GM18951 (cell line): ENCODE results near the gene SLC16A14.

ENCODE experiments used
- POLR2A ChIP-seq: IDR thresholded peaks from 4 replicates; pipeline ENCODE4 v1.6.1; 2011; ENCODE audit warnings: mild to moderate bottlenecking; ENCODE audit not compliant: insufficient read length, insufficient read depth; ENCODE audit errors: extremely low read depth
- in situ Hi-C: fragments of 300-500 bp; cut with MboI; formaldehyde crosslinking; loops from one replicate; pipeline ENCODE4 v1.12.0; 2022; ENCODE audit warnings: low sequenced_read_pairs, mixed read lengths, inconsistent platforms; ENCODE audit not compliant: unreplicated experiment

The SLC16A14 gene

GRCh38 chr2:230012267-230012884 lies 56.3 kb downstream of the SLC16A14 start:
- TF ChIP-seq POLR2A, result no peak
- in situ Hi-C loops, result loop anchor here (25.0 kb wide), 1 partner anchor 775 kb away; no protein-coding TSS in a partner anchor

- no peak for TF ChIP-seq POLR2A
- in situ Hi-C loops, result loop anchor here (25.0 kb wide), 1 partner anchor 776 kb away; no protein-coding TSS in a partner anchor
Observed at GRCh38 chr2:230011617-230012016, 57.1 kb downstream of the SLC16A14 start.

GRCh38 chr2:230010501-230010900 lies 58.2 kb downstream of the SLC16A14 start:
- in situ Hi-C loops, result loop anchor here (25.0 kb wide), 1 partner anchor 777 kb away; no protein-coding TSS in a partner anchor
- TF ChIP-seq POLR2A, result no peak

GRCh38 chr2:230008708-230009066 lies 60.0 kb downstream of the SLC16A14 start:
- in situ Hi-C loops, result loop anchor here (5.0 to 25.0 kb wide), 2 partner anchors 604 to 779 kb away; no protein-coding TSS in a partner anchor
- no peak for TF ChIP-seq POLR2A

GRCh38 chr2:230007931-230008707 lies 60.6 kb downstream of the SLC16A14 start:
- in situ Hi-C loops, result loop anchor here (5.0 to 25.0 kb wide), 2 partner anchors 604 to 779 kb away; no protein-coding TSS in a partner anchor
- TF ChIP-seq POLR2A, result no peak

GRCh38 chr2:230000118-230000841 lies 68.4 kb downstream of the SLC16A14 start:
- in situ Hi-C loops, result loop anchor here (25.0 kb wide), 1 partner anchor 787 kb away; no protein-coding TSS in a partner anchor

GRCh38 chr2:229997565-229997964 lies 71.2 kb downstream of the SLC16A14 start:
- no peak for TF ChIP-seq POLR2A
- in situ Hi-C loops, result no loop called here

More at GRCh38 chr2:230000118-230000841, 68.4 kb downstream of the SLC16A14 start:
- no peak for TF ChIP-seq POLR2A

- in situ Hi-C loops, result no loop called here
- TF ChIP-seq POLR2A, result no peak
Observed at GRCh38 chr2:229996320-229996719, 72.4 kb downstream of the SLC16A14 start.

- in situ Hi-C loops, result no loop called here
- TF ChIP-seq POLR2A, result no peak
Observed at GRCh38 chr2:229993236-229993635, 75.5 kb downstream of the SLC16A14 start.
